Vagina (tissue), 2 donors: ENCODE results near the gene INAFM2.

Experiments used
- POLR2AphosphoS5 ChIP-seq, 2 donors: sonication (generic); formaldehyde crosslinking; IDR thresholded peaks; one replicate each; pipeline ENCODE4 v1.9.0; 2017; ENCODE audit warnings: antibody characterized with exemption in 2 of 2, mild to moderate bottlenecking in 2 of 2, low read depth in 1 of 2; ENCODE audit not compliant: insufficient read depth in 1 of 2
- TF ChIP-seq, protein P1 (sequence below), 3 experiments: fragments of 450-650 bp in 2 of 3; fragments of 200-600 bp in 1 of 3; sonication (generic) in 1 of 3; IDR thresholded peaks; one replicate each; pipeline ENCODE4 v1.5.1; 2017 to 2019; ENCODE audit warnings: antibody characterized with exemption in 3 of 3, mild to moderate bottlenecking in 2 of 3, moderate library complexity in 2 of 3

- TF ChIP-seq, protein P1, sequence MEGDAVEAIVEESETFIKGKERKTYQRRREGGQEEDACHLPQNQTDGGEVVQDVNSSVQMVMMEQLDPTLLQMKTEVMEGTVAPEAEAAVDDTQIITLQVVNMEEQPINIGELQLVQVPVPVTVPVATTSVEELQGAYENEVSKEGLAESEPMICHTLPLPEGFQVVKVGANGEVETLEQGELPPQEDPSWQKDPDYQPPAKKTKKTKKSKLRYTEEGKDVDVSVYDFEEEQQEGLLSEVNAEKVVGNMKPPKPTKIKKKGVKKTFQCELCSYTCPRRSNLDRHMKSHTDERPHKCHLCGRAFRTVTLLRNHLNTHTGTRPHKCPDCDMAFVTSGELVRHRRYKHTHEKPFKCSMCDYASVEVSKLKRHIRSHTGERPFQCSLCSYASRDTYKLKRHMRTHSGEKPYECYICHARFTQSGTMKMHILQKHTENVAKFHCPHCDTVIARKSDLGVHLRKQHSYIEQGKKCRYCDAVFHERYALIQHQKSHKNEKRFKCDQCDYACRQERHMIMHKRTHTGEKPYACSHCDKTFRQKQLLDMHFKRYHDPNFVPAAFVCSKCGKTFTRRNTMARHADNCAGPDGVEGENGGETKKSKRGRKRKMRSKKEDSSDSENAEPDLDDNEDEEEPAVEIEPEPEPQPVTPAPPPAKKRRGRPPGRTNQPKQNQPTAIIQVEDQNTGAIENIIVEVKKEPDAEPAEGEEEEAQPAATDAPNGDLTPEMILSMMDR (IDR thresholded peaks at IDR 0.05): no peak
- TF ChIP-seq POLR2AphosphoS5 (IDR thresholded peaks at IDR 0.05; ENCODE audit: insufficient read depth in 1 of 2, low read depth in 1 of 2): no peak
Observed at GRCh38 chr15:40357246-40357645, 33.8 kb downstream of the INAFM2 start.
